MV-4-11 (cell line): ENCODE results near the gene ERC2.

Experiments used
- DNase-seq: peaks from one replicate; lab custom pipeline; 2025; lab: John Stamatoyannopoulos, UW

ERC2 gene

DNA sequence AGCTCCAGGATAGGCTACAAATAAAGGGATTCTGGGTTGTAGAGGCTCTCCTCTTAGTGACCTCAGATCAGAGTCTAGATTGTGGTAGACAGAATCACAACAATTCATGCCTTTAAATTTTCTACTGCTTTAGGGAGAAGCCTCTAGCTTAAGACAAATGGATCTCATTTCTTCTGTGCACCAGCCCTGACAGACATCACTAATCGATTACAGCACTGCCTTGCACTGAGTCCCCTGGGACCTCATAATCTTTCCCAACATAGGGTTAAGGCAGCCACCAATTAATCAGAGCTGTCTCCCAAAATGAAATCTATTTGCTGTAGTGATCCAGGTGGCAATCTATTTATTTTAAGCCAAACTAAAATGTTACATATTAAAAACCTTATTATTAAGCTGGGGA, 544.6 kb downstream of the ERC2 start:
- DNase-seq = no peak

DNA sequence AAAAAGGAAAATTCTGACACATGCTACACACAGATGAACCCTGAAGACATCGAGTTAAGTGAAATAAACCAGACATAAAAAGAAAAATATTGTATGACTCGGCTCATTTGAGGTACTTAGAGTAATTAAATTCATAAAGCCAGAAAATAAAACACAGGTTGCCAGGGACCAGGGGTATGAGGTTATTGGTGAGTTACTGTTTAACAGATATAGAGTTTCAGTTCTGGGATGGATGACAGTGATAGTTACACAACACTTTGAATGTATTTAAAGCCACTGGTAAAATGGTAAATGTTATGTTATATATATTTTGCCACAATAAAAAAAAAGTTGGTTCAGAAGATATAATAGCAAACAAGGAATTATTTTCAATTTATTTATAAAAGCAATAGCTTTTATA, 545.1 kb downstream of the ERC2 start:
- no peak for DNase-seq

DNA sequence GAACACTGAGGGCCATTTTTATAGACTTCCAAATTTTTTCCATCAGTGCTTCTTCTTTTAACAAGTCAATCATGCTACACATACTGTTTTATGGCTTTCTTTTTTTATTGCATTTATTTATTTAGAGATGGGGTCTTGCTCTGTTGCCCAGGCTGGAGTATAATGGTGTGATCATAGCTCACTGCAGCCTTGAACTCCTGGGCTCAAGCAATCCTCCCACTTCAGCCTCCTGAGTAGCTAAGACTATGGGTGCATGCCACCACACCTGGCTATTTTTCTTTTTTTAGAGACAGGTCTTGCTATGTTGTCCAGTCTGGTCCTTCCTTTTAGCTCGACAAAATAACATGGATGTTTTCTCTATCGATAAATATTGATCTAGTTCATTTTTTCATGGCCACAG, 555.4 kb downstream of the ERC2 start:
- DNase-seq = no peak

DNA sequence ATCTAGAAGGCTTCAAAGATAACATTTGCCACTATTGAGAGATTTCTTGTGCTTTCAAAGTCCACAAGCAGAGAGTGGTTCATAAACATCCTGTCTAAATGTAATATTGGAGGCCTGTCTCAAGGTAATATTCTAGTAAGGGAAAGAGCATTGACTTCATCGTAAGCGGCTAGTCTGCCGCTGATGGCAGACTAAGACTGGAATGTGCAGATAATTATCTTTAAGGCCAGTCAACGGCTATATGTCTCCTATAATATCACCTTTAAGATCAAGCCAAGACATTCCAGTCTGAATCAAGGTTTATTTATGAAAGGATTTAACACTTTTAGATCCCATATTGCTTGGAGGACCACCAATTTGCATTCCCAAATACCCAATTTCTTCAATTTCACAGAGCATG, 557.0 kb downstream of the ERC2 start:
- DNase-seq = no peak

DNA sequence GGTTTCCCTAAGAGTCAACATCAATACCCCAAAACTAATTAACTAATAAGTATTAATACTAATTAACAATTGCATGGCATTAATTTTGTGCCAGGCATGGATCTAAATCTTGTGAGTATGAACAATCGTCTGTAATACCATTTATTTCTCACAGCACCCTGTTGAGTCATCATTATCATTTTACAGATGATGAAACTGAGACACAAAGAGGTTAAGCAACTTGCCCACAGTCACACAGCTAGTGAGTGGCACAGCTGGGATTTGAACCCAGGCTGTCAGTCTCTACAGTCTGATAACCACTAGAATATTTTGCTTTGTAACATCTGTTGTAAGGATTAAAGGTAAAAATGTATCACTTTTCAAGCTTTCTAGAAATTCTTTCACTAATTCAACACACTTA, 557.7 kb downstream of the ERC2 start:
- peak; percentile 4 for DNase-seq

DNA sequence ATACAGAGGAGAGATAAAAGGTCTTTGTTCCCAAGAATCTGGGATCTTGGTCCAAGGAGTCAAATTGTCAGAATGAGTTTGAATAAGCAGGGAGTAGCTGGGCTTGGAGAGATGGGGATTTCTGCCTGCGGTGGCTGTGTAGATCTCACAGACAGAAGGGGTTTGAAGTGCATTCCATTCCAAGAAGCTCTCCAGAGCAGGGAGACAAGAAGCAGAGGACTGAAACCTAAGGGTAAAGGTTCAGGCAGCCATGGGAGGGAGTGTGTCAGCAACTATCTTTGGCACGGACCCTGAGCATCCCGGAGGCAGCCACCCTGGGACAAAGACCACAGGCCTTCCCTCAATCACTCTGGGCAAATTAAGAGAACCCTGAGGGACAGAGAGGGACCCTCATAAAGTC, 558.9 kb downstream of the ERC2 start:
- no peak for DNase-seq

DNA sequence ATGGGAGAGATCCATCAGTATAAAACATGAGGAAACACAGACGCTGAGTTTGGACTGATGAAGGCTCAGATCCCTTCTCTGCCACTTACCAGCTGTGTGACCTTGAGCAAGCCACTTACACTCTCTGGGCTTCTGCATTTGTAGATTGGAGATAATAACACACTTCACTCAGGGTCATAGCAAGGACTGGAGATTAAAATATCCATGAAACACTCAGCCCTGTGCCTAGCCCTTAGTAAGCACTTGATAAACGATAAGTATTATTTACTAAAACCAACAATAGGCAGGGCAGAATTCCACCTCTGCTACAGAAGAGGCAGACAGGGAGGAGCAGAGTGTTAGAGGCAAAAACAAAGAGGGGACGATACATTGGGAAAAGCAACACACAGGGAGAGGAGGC, 560.7 kb downstream of the ERC2 start:
- DNase-seq = no peak

DNA sequence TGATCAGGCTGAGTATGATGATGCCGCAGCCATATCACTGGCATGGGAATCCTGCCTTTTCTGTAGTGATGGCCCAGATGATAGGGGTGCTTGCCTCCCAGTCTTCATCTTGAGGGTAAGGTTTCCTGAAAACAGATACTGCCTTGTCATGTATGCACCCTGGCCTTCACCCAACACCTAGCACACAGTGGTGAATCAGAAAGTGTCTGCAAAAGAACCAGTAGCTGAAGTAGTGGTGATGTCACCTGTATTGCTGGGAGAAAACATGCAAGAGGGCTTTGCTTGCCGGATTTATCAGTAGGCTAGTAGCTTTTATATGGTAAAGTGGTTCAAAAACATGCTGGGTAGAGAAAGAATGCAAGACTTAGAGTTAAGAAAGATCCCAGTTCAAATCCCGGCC, 561.4 kb downstream of the ERC2 start:
- DNase-seq = no peak

DNA sequence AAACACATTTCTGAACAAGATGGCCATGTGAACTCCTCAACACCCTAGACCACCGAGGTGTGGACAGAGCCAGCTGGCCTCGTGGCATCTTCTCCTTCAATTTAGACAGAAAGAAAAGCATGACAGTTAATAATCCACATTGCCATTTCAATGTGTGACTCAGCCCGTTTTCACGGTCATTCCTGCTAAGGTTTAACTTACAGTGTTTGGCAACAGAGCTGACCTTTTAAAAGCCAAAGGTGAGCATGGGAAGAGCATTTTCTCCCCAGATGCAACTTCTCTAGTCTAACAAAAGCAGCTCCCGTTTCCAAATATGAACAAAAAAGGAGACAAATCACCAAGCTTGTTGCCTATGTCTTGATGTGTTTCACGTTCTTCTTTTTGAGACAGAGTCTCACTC, 563.6 kb downstream of the ERC2 start:
- DNase-seq = no peak

DNA sequence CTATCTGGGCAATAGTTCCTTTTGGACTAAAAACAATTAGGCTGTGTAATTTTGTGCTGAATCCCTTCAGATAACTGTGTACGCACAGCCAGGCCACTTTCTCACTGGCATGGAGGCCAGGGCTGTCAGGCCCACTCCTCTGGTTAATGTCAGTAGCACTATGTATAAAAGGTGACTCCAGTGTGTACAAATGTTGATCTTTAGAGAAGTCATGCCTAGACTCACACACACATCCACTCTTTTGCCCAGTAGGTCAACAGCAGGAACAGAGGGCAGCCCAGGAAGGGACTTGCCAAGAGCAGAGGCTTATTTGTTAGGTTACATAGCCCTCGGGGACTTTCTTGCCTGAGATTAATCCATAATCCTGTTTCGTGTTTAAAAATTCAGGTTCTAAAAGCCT, 564.6 kb downstream of the ERC2 start:
- DNase-seq = no peak

DNA sequence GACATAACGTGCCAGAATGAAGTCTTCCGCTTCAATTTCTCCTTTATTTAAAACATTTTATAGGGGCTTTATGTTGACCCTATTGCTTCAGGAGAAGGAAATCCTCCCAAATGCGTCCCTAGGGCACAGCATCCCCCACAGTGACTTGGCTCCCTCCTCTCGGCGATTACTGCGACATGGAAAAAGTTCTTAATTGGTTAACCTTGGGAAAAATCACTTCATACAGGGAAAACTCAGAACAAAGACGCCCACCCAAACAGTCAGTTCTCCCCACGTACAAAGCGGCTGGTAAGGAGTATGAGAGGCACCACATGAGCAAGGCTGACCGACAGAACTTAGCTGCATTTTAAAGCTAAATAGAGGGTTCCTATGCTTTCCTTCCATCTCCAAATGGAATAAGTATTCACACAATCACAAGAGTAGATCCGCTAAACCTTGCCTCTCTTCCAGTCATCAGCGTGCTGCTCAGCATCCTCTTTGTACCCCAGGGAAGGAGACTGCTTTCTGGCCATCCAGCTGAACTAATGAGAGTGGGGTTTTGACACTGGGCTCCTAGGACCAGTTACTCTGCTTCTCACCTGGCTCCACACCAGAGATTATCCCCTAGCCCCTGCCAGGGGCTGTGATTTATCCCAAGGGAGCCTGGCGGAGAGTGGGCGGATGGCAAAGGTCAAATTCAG, 565.9 kb downstream of the ERC2 start:
- no peak for DNase-seq

DNA sequence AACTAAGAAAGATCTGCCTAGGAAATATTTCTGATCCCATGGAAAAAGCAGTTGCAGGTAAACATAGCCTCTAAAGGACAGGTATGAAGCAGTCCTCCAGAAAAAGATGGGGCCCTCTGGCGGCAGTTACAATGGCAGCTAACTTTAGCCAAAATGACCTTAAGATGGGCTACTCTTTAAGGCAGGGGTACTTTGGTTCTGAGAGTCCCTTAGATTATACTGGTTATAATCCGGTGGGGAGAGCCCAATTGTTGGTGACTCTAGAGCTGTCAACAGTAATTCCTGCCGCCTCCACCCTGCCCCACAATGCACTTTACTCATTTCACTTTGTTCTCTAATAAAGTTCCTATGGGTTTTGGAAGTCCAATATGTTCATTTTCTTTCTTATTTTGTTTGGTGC, 568.4 kb downstream of the ERC2 start:
- no peak for DNase-seq

DNA sequence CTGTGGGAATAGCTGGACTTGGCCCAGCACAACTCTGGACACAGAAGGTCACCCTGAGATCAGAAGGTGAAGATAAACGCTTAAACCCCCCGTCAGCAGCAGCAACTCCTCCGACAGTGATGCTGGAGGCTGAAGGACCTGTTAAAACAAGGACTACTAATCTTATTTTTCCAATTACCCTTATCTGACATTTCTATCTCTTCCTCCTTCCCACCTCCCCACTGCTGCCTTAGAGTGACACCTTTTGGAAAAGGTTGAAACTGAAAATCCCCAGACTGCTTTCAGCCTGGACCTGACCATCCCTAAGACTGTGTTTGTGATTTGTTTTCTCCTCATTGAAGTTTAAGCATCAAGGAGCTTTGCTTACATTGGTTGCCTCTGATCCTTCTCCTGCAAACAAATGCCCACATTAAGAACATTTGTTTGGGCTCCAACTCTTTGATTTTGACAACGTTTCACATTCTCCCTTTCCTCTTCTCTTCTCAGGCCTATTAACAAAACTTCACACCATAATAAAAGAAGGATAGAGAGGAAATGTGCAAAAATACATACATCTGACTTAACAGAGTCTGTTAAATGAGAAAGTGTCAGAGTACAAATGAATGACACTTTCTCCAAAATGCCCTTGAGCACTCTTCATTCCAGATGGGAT, 570.6 kb downstream of the ERC2 start:
- DNase-seq = no peak

DNA sequence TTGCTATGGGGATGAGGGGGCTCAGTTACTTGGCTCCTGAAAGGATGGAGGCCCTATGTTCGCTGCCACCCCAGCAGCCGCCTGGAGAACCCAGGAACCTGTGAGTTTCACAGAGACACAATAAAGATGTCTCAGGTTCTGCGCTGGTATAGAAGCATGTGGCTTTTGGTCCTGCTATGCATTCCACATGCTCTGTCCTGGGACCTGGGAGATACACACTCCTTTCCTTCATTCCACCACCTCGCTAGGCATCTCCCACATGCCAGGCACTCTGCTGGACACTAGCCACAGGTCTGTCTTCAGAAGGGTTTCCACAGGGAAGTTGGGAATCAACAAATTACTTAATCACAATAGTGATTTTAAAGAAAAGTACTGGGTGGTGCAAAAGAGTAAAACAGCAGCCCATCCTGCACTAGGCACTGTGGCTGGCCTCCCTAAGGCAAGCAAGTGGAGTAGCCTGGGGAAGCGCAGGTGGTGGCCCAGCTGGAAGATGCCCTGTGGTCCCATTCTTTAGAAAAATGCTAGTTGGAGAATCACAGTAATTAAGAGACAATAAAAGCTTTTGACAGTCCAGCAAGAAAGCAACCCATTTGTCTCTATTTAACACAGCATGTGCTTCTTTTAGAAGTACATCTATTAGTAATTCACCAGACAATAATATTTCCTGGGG, 572.2 kb downstream of the ERC2 start:
- DNase-seq = no peak

DNA sequence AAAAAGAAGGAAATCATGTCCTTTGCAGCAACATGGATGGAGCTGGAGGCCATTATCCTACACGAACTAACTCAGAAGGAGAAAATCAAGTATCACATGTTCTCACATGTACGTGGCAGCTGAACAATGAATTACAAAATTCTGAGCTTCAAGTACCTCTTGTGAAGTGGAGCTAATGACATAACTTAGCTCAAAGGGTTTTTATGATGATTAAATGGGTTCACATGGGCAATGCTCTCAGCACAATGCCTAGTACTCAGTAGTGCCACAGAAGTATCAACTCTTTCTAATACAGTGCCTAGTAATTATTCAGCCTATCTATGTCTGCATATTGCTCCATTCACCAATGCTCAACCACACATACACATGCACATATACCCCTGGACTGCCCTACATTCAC, 573.7 kb downstream of the ERC2 start:
- DNase-seq = no peak

DNA sequence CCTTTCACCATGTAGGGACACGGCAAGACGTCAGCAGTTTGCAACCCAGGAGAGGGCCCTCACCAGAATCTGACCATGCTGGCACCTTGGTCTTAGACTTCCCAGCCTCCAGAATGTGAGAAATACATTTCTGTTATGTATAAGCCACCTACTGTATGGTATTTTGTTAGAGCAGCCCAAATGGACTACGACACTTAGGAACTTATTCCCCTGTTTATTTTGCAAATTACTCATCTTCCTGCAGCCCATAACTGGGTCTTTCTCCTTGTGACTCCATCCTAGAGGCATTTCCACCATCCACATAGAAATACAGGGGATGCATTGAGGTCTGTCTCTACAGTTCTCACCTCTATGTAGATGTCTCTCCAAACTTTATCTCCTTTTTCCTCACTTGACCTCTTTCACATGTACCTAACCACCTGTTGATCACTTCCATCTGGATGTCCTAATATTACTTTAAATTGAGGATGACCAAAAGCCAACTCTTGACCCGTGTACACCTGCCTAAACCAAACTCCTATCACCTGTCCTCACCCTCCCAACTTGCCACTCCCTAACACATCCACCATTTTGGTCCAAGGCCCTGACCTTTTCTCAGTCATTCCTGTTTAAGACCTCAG, 575.1 kb downstream of the ERC2 start:
- no peak for DNase-seq

DNA sequence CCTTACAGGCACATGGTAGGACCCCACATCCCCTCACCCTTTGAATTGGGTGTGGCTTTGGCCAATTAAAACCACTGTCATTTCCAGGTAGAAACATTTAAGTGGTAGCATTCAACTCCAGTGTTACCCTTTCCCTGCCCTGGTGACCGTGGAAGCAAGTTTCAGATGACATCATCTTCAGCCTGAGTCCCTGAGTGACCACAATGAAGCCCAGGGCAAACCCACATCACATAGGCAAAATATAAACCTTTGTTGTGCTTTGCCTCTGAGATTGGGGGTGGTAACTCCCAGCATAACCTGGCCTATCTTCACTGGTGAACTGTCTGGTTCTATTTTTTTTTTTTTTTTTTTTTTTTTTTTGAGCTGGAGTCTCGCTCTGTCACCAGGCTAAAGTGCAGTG, 577.2 kb downstream of the ERC2 start:
- DNase-seq = no peak

DNA sequence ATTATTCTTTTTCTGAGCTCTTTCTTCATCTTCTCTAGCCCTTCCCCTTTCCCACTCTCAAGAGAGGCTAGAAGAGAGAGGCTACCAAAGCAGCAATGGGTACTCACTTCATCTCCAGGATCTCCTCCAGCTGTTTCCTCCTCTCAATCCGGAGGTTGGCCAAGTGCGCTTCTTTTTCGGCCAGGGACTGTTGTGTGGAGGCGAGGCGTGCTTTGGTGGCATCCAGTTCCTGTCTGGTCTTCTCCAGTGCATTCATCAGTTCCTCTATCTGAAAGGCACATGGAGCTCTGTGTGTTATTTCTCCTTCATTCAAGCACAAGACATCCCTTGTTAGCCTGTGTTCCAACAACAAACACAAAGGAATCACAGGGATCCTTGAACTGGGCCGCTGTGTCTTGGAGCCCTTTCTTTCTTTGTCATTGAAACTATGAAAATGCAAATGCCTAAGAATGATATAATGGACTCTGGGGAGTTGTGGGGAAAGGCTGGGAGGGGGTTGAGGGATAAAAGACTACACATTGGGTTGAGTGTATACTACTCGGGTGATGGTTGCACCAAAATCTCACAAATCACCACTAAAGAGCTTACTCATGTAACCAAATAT, 579.9 kb downstream of the ERC2 start:
- peak; percentile 66 for DNase-seq

DNA sequence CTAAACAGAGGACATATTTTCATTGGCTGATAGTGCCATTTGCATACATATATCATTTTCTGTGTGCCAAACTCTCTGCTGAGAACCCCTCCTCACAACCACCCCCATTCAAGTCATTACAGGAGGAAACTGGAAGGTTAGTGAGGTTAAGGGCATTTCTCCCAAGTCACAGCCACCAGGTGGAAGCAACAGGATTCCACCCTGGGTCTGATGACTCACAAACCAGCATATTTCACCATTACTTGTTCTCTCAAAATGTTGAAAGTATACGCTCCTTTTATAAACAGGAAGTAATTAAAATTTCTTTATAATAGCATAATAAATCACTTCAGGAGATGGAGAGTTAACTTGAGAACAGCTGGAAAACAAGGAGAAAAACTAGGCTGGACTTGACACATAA, 582.5 kb downstream of the ERC2 start:
- peak; percentile 3 for DNase-seq

DNA sequence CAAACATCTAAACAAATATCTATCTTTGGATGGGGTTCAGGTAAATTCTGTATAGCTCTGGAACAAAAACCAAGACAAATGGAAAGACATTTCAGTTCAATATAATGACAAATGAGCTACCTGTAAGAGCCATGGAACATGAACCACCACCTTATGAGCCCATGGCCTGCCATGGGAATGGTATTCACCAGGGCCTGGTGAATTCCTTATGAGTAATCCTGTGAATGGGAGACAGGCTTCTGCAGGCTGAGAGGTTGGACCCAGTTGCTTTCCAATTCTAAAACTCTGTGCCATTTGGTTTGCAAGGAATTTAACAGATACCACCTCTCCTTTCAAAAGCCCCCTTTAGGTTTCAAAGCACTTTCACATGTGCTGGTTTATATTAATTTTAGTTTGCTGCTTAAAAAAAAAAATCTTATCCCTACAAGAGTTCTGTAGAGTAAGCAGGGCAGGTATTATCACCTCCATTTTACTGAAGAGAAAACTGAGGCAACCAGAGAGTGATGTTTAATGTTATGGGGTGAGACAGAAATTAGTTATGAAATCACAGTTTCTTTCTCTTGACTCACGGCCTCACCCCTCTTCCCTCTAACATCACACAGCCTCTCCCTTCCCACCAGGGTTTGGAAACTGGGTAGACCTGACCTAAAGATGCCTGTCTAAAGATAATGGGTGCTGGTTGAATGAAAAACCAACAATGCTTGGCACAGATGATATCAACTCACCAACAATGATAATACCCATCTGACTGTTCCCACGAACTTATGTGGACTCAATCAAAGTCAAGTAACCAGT, 583.6 kb downstream of the ERC2 start:
- DNase-seq = no peak

DNA sequence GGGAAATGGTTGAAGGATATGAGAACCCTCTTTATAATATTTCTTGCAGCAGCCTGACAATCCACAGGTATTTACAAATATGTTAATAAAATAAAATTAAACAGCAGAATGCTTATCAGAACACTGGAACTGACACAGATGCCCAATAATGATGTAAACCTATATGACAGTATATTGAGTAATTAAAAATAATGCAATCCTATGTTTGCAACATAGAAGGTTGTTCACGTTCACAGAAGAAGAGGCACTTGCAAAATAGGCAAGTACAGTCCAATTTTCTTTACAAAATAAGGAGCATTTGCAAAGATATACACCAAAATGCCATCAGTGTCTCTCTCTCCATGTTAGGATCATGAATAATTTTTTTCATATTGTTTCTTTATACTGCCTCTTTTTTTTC, 584.2 kb downstream of the ERC2 start:
- DNase-seq = no peak

DNA sequence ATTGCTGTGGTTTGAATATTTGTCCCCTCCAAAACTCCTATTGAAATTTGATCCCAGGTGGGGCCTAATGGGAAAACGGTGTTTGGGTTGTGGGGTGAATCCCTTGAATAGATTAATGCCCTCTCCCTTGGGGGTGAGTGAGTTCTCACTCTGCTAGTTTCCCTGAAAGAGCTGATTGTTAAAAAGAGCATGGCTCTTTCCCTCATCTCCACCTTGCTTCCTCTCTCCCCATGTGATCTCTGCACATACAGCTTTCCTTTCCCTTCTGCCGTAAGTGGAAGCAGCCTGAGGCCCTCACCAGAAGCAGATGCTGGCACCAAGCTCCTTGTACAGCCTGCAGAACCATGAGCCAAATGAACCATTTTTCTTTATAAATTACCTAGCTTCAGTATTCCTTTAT, 586.3 kb downstream of the ERC2 start:
- DNase-seq = no peak
